WI38 (cell line): Measurements from ENCODE around the gene SEMG1.

Experiments used
- H3K4me3 ChIP-seq: 2 replicates; pipeline ENCODE4 v1.5.1; 2011; ENCODE audit warnings: low read depth, mild to moderate bottlenecking, control low read depth, low read length
- TF ChIP-seq, protein P1 (sequence below): IDR thresholded peaks from 2 replicates; pipeline ENCODE4 v1.5.1; 2012; ENCODE audit warnings: low read depth, mild to moderate bottlenecking, control low read depth, low read length

The SEMG1 gene

DNA sequence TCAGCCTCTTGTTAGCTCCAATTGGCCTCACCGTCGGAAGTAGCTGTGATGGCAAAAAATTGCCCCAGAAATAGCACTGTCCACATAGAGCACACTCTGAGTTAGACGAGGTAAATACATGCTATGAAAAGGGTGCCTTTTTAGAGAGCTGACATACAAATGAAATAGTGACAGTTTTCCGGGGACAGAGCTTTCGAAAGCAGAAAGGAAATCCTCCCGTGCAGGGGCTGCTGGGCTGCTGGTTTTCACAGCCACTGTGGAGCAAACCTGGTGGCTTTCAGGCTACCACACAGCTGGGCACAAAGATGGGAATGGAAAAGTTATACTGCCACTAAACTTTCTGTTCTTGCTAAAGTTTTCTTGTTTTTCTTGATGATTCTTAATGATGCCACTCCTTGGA lies 39.3 kb downstream of the SEMG1 start:
- H3K4me3 ChIP-seq: no peak overlapping the region
- TF ChIP-seq, protein P1, sequence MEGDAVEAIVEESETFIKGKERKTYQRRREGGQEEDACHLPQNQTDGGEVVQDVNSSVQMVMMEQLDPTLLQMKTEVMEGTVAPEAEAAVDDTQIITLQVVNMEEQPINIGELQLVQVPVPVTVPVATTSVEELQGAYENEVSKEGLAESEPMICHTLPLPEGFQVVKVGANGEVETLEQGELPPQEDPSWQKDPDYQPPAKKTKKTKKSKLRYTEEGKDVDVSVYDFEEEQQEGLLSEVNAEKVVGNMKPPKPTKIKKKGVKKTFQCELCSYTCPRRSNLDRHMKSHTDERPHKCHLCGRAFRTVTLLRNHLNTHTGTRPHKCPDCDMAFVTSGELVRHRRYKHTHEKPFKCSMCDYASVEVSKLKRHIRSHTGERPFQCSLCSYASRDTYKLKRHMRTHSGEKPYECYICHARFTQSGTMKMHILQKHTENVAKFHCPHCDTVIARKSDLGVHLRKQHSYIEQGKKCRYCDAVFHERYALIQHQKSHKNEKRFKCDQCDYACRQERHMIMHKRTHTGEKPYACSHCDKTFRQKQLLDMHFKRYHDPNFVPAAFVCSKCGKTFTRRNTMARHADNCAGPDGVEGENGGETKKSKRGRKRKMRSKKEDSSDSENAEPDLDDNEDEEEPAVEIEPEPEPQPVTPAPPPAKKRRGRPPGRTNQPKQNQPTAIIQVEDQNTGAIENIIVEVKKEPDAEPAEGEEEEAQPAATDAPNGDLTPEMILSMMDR: no peak

DNA sequence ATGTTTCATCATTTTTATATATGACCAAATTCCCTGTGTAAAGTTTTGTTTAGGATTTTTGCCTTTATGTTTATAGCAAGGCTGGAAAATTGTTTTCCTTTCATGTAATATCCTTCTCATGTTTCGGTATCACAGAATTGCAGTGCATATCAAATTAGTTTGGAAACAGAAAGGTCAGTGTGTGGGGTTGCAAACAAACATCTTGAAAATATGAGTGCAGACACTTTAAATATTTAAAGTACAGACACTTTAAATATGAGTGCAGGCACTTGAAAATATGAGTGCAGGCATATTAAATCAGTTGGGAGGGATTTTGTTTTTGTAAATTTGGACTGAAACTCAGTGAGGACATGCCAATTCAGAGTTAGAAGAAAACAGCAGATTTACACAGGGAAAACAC lies 41.0 kb downstream of the SEMG1 start:
- TF ChIP-seq, protein P1: no peak
- H3K4me3 ChIP-seq: no peak overlapping the region

DNA sequence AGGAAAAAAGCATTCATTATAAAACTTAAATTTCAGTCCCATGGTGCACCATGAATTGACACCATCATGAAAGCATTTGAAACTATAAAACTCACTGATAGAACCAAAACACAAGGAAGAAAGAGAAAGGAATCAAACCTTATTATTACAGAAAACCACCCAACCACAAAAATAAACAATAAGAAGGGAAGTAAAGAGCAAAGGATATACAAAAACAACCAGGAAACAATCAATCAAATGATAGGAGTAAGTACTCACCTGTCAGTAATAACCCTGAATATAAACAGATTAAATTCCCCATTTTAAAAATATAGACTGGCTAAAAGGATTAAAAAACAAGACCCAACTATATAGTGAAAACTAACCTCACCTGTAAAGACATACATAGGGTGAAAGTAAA lies 41.8 kb downstream of the SEMG1 start:
- TF ChIP-seq, protein P1: no peak
- no peak overlapping the region for H3K4me3 ChIP-seq

DNA sequence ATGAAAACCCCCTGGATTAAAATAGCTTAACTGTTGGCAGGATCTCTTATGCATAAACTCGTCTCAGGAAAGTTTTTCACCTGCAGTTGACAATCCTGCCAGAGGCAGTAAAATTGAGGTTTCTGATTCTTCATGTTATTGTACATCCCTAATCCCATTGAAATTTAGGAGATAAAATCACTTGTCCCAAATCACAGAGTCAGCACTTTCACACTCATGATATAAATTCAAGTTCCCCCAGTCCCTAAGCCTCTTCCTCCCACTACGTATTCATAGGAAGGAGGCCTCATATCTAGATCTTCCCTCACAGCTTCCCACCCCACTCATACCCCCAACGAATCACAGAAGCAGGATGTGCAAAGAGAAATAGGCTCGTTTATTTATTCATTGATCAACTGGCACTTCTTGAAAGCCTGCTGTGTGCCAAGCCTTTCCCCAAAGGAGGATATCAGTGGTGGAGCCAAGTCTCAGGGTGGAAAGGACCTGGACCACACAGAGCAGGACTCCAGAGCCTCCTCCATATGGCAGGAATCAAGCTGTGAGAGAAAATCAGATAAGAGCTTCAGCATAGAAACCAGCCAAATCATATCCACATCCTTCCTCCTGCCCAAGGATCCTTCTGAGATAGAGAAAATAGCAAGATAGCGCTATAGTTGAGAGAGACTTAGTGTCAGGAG lies 45.2 kb downstream of the SEMG1 start:
- TF ChIP-seq, protein P1: no peak
- H3K4me3 ChIP-seq: no peak overlapping the region

DNA sequence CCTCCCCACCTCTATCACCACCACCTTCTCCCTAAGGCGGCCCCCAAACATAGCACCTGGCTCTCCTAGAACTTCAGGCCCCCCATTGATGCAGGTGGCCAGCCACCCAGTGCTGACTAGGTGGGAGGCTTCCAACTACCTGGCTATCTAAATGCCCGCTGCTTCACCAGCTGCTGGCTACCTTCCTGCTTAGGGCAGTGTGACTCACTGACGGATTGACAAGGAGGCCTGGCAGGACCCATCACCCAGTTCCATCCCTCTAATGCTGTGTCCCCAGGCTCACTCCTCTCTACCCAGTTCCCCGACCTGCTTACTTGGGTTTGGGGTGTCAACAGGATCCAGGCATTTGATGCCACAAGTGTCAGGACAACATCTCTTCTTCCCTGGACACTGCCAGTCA lies 46.4 kb downstream of the SEMG1 start:
- TF ChIP-seq, protein P1: no peak
- no peak overlapping the region for H3K4me3 ChIP-seq

DNA sequence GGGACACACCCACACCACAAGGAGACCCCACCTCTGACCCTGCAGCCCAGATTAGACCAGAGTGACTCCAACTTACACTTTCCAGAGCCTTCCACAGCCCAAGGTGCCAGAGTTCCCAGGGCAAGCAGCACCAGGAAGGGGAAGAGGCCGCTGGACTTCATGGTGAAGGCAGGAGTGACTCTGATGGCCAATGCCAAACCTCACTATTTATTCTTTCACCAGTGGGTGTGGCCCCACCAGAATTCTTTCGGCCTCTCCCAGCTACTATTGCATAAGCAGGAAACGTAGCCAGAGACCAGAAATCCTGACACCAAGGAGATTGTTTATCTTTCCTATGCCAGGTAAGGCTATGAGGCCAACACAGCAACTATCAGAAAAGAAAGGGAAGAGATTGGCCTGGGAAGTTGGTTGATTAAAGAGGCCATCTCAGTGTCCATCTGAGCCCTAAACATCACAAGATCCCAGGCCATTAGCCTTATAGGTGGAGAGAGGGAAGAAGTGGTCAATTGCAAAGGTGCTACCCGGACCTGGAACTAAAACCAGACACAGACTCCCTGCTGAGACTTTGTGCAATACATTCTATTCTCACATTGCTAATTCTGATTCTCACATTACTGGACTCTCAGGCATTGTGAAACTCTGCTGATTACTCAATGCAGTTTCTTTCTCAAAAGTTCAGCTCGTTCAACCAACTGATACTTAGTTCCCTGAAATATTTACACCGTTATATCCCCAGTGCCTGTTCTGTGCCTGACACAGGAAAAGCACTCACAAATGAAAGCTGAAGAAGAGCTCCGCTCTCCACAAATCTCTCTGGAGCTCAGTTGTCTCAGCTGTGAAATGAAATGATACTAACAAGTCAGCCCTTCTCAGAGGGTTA lies 47.8 kb downstream of the SEMG1 start, which contains the start of gene SLPI:
SLPI (minus strand) TSS at position 182 of the 880 bp plus-strand sequence; CDS start at position 161, 21 bp downstream.
- TF ChIP-seq, protein P1: no peak
- no peak within 1 kb of the TSS for H3K4me3 ChIP-seq

DNA sequence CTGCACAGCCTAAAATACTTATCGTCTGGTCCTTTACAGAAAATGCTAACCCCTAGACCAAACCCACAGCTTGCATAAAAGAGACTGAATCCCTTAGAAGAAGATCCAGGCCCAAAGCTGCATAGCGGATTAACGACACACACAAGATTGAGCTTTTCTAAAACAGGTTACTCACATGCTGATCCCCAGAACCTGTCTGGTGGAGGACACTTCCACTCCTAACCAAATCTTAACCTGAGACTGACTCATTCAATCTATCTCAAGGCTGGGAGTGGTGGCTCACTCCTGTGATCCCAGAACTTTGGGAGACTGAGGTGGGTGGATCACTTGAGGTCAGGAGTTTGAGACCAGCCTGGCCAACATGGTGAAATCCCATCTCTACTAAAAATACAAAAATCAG lies 50.3 kb downstream of the SEMG1 start:
- no peak overlapping the region for H3K4me3 ChIP-seq
- TF ChIP-seq, protein P1: no peak
